Measurements from ENCODE around the gene RGS1. TPM values are rescaled to one million over a fixed set of nuclear protein-coding genes. Genes with fewer than 3 reads are reported as not detected.

Gene RGS1
- total RNA-seq, 1 experiment from 2014 or later: not detected

- Histone ChIP-seq H3K4me1 (ENCODE audit: control insufficient read depth, insufficient read depth, low read length) (no peaks in the 10 kb centered on the region), H3K36me3 (ENCODE audit: control insufficient read depth, insufficient read depth, low read length) (no peaks in the 10 kb centered on the region), H3K27ac (ENCODE audit: low read length) (no peak overlapping the region), H3K4me3 (ENCODE audit: low read depth in 2 of 2, low read length in 2 of 2) (no peak overlapping the region), H3K9me3 (ENCODE audit: control insufficient read depth, insufficient read depth, low read depth, low read length) (no peaks in the 10 kb centered on the region), H3K27me3 (ENCODE audit: control insufficient read depth, insufficient read depth, low read length) (no peaks in the 10 kb centered on the region)
- ATAC-seq: no peak
- ChIA-PET POLR2A (no interaction called here), CTCF (no interaction called here)
- intact Hi-C loops (cut with micrococcal nuclease; ENCODE audit: unreplicated experiment) (no loop called here), in situ Hi-C loops (cut with HindIII; ENCODE audit: low pct_unique_long_range_greater_than_20kb, low sequenced_read_pairs) (no loop called here)
- DNase-seq (ENCODE audit: low read depth, low spot score): no peak
- TF ChIP-seq SIN3A (IDR thresholded peaks at IDR 0.05; ENCODE audit: borderline replicate concordance, insufficient read depth, low read depth, low read length) (no peak), CTCF (IDR thresholded peaks at IDR 0.05) (no peak), POLR2AphosphoS5 (IDR thresholded peaks at IDR 0.05; ENCODE audit: low read depth, low read length) (no peak), REST (IDR thresholded peaks at IDR 0.05; ENCODE audit: insufficient read depth in 1 of 2, low read depth in 2 of 2, low read length in 1 of 2) (no peak), TCF7L2 (IDR thresholded peaks at IDR 0.05; ENCODE audit: low read depth, low read length) (no peak)
- no TSS peak for BruUV-seq (replicated peaks)
Measured at GRCh38 chr1:192554904-192555303, 20.7 kb upstream of the RGS1 start.

- ChIA-PET POLR2A (no interaction called here), CTCF (no interaction called here)
- no peaks in the 10 kb centered on the region for H3K9me3 ChIP-seq (ENCODE audit: control insufficient read depth, insufficient read depth, low read depth, low read length)
- no peak overlapping the region for H3K27ac ChIP-seq (ENCODE audit: low read length)
- no TSS peak for BruUV-seq (replicated peaks)
- in situ Hi-C loops (cut with HindIII; ENCODE audit: low pct_unique_long_range_greater_than_20kb, low sequenced_read_pairs): no loop called here
- H3K36me3 ChIP-seq (ENCODE audit: control insufficient read depth, insufficient read depth, low read length): no peaks in the 10 kb centered on the region
- intact Hi-C loops (cut with micrococcal nuclease; ENCODE audit: unreplicated experiment): no loop called here
- no peaks in the 10 kb centered on the region for H3K27me3 ChIP-seq (ENCODE audit: control insufficient read depth, insufficient read depth, low read length)
- no peak for DNase-seq (ENCODE audit: low read depth, low spot score)
- TF ChIP-seq REST (IDR thresholded peaks at IDR 0.05; ENCODE audit: insufficient read depth in 1 of 2, low read depth in 2 of 2, low read length in 1 of 2) (no peak), SIN3A (IDR thresholded peaks at IDR 0.05; ENCODE audit: borderline replicate concordance, insufficient read depth, low read depth, low read length) (no peak), CTCF (IDR thresholded peaks at IDR 0.05) (no peak), POLR2AphosphoS5 (IDR thresholded peaks at IDR 0.05; ENCODE audit: low read depth, low read length) (no peak), TCF7L2 (IDR thresholded peaks at IDR 0.05; ENCODE audit: low read depth, low read length) (no peak)
- no peak for ATAC-seq
- no peak overlapping the region for H3K4me3 ChIP-seq (ENCODE audit: low read depth in 2 of 2, low read length in 2 of 2)
- H3K4me1 ChIP-seq (ENCODE audit: control insufficient read depth, insufficient read depth, low read length): no peaks in the 10 kb centered on the region
Measured at GRCh38 chr1:192555399-192555798, 20.2 kb upstream of the RGS1 start.

All from Panc1 (cell line).